HepG2 (cell line): ENCODE results near the gene TTPAL. TPM values are rescaled to one million over a fixed set of nuclear protein-coding genes. Genes with fewer than 3 reads are reported as not detected.

Experiments
- CHD2 ChIP-seq: IDR thresholded peaks from 2 replicates; pipeline ENCODE4 v1.6.1; 2011; ENCODE audit warnings: low read depth, low read length, improper control_type of control experiment
- GATA4 ChIP-seq: sonication (generic); IDR thresholded peaks from 2 replicates; pipeline ENCODE4 v1.6.1; 2016; ENCODE audit warnings: antibody characterized with exemption, low read depth, borderline replicate concordance
- GATAD2A ChIP-seq: IDR thresholded peaks from 2 replicates; pipeline ENCODE4 v1.6.1; 2016
- ISL2 ChIP-seq: sonication (generic); formaldehyde crosslinking; IDR thresholded peaks from 2 replicates; pipeline ENCODE4 v1.5.0; 2020; ENCODE audit warnings: missing genetic modification reagents
- KDM5A ChIP-seq: fragments of 200-600 bp; sonication (generic); IDR thresholded peaks from 2 replicates; pipeline ENCODE4 v1.7.0; 2018; ENCODE audit warnings: antibody characterized with exemption, mild to moderate bottlenecking, low read length, borderline replicate concordance
- KLF9 ChIP-seq: IDR thresholded peaks from 2 replicates; pipeline ENCODE4 v1.6.1; 2016; ENCODE audit warnings: low read depth
- MBD4 ChIP-seq: IDR thresholded peaks from 2 replicates; pipeline ENCODE4 v1.6.1; 2012; ENCODE audit warnings: low read length, inconsistent platforms, borderline replicate concordance
- NCOR1 ChIP-seq: fragments of 200-600 bp; sonication (generic); IDR thresholded peaks from 2 replicates; pipeline ENCODE4 v1.7.0; 2017; ENCODE audit warnings: antibody characterized with exemption, low read length, borderline replicate concordance
- NRL ChIP-seq: sonication (generic); formaldehyde crosslinking; IDR thresholded peaks from 2 replicates; pipeline ENCODE4 v1.5.0; 2020; ENCODE audit warnings: missing genetic modification reagents, mild to moderate bottlenecking, moderate library complexity, borderline replicate concordance
- RBFOX2 ChIP-seq: fragments of 200-400 bp; formaldehyde crosslinking; IDR thresholded peaks from 2 replicates; pipeline ENCODE4 v1.6.1; 2017; ENCODE audit warnings: low read depth, mild to moderate bottlenecking, low read length
- SRSF4 ChIP-seq: fragments of 200-400 bp; formaldehyde crosslinking; IDR thresholded peaks from one replicate; pipeline ENCODE4 v1.6.1; 2018; ENCODE audit warnings: mild to moderate bottlenecking, low read depth, low read length, moderate library complexity; ENCODE audit not compliant: poor library complexity, severe bottlenecking
- TRIM24 ChIP-seq: sonication (generic); formaldehyde crosslinking; IDR thresholded peaks from 2 replicates; pipeline ENCODE4 v1.8.0; 2022; ENCODE audit warnings: mild to moderate bottlenecking, missing genetic modification reagents
- USF2 ChIP-seq, 2 experiments: sonication (generic) in 1 of 2; formaldehyde crosslinking in 1 of 2; IDR thresholded peaks; 2 replicates each; pipeline versions ENCODE4 v1.5.1 to v1.6.1; 2011 to 2020; ENCODE audit warnings: borderline replicate concordance in 1 of 2, low read depth in 1 of 2, low read length in 1 of 2, mild to moderate bottlenecking in 1 of 2, missing genetic modification reagents in 1 of 2, moderate library complexity in 1 of 2
- ZFAT ChIP-seq: sonication (generic); formaldehyde crosslinking; conservative IDR thresholded peaks from 2 replicates; pipeline ENCODE4 v1.8.1; 2023; ENCODE audit warnings: missing genetic modification reagents, inconsistent platforms
- ZNF205 ChIP-seq: IDR thresholded peaks from 2 replicates; pipeline ENCODE4 v1.6.1; 2018; ENCODE audit warnings: missing biosample characterization, missing genetic modification reagents
- ZNF207 ChIP-seq: fragments of 450-650 bp; IDR thresholded peaks from 2 replicates; pipeline ENCODE4 v1.6.1; 2016; ENCODE audit warnings: antibody characterized with exemption, borderline replicate concordance
- ZNF30 ChIP-seq: sonication (generic); formaldehyde crosslinking; IDR thresholded peaks from 2 replicates; pipeline ENCODE4 v1.5.0; 2020; ENCODE audit warnings: mild to moderate bottlenecking, missing genetic modification reagents
- ZNF337 ChIP-seq: sonication (generic); formaldehyde crosslinking; IDR thresholded peaks from 2 replicates; pipeline ENCODE4 v1.5.1; 2020; ENCODE audit warnings: missing genetic modification reagents, low read depth, mild to moderate bottlenecking, borderline replicate concordance
- ZNF468 ChIP-seq: sonication (generic); formaldehyde crosslinking; IDR thresholded peaks from 2 replicates; pipeline ENCODE4 v1.8.0; 2022; ENCODE audit warnings: mild to moderate bottlenecking, moderate library complexity, missing genetic modification reagents
- ZNF496 ChIP-seq: sonication (generic); formaldehyde crosslinking; IDR thresholded peaks from 2 replicates; pipeline ENCODE4 v1.8.1; 2023; ENCODE audit warnings: mild to moderate bottlenecking, moderate library complexity, missing genetic modification reagents; ENCODE audit not compliant: insufficient replicate concordance
- ZNF746 ChIP-seq: sonication (generic); formaldehyde crosslinking; IDR thresholded peaks from 2 replicates; pipeline ENCODE4 v1.8.0; 2022; ENCODE audit warnings: mild to moderate bottlenecking, missing genetic modification reagents
- ZNF781 ChIP-seq: sonication (generic); formaldehyde crosslinking; IDR thresholded peaks from 2 replicates; pipeline ENCODE4 v1.5.1; 2020; ENCODE audit warnings: borderline replicate concordance, mild to moderate bottlenecking, missing genetic modification reagents; ENCODE audit errors: not compliant biosample characterization
- ZNF841 ChIP-seq: sonication (generic); formaldehyde crosslinking; IDR thresholded peaks from 2 replicates; pipeline ENCODE4 v1.8.1; 2023; ENCODE audit warnings: missing genetic modification reagents, borderline replicate concordance
- polyA plus RNA-seq, 8 experiments: library from polyadenylated mRNA; depleted of rRNA in 3 of 8; stranded (reverse) in 7 of 8; unstranded in 1 of 8; fragments of >200 nt; fragmentation: Illumina TruSeq in 4 of 8; extraction: Trizol in 4 of 8; gene quantifications; 2 replicates each; pipeline versions ENCODE4 v1.2.1 to v1.2.3, GENCODE V29; 2011 to 2016; ENCODE audit warnings: low read depth in 4 of 8, missing spikeins in 1 of 8, mixed read lengths in 1 of 8; ENCODE audit not compliant: insufficient read depth in 1 of 8
- total RNA-seq, 5 experiments: library from RNA; depleted of rRNA; stranded (reverse); fragments of >200 nt; fragmentation: Illumina TruSeq; extraction: Trizol; gene quantifications; 2 replicates each; pipeline ENCODE4 v1.2.3, GENCODE V29; 2016; ENCODE audit warnings: low read depth in 1 of 5
- TF ChIP-seq, protein P1 (sequence below): sonication (generic); formaldehyde crosslinking; IDR thresholded peaks from 2 replicates; pipeline ENCODE4 v1.5.0; 2020; ENCODE audit warnings: mild to moderate bottlenecking, missing genetic modification reagents
- TF ChIP-seq, protein P2 (sequence below): sonication (generic); formaldehyde crosslinking; IDR thresholded peaks from 2 replicates; pipeline ENCODE4 v1.9.0; 2022; ENCODE audit warnings: low read depth, missing genetic modification reagents

The TTPAL gene
- total and polyA plus RNA-seq, 2 of the 13 experiments (the other 11 are each of a cell fraction or from before 2014, with no cell fraction given): 4.3 to 18.8 TPM

GRCh38 chr20:44447827-44448419 is 27.8 kb upstream of the TTPAL start (continued):
- TF ChIP-seq, protein P1, sequence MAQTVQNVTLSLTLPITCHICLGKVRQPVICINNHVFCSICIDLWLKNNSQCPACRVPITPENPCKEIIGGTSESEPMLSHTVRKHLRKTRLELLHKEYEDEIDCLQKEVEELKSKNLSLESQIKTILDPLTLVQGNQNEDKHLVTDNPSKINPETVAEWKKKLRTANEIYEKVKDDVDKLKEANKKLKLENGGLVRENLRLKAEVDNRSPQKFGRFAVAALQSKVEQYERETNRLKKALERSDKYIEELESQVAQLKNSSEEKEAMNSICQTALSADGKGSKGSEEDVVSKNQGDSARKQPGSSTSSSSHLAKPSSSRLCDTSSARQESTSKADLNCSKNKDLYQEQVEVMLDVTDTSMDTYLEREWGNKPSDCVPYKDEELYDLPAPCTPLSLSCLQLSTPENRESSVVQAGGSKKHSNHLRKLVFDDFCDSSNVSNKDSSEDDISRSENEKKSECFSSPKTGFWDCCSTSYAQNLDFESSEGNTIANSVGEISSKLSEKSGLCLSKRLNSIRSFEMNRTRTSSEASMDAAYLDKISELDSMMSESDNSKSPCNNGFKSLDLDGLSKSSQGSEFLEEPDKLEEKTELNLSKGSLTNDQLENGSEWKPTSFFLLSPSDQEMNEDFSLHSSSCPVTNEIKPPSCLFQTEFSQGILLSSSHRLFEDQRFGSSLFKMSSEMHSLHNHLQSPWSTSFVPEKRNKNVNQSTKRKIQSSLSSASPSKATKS (CRISPR knock-in tag): no peak
- TF ChIP-seq KLF9 (no peak), KDM5A (no peak), NRL (CRISPR knock-in tag) (no peak), ZNF746 (no peak), GATAD2A (peak; percentile 18; the same call in 1 of the 2 replicates), ZFAT (CRISPR knock-in tag) (no peak), MBD4 (no peak), SRSF4 (no peak), ZNF841 (CRISPR knock-in tag) (no peak), ZNF468 (CRISPR knock-in tag) (no peak), TRIM24 (CRISPR knock-in tag) (no peak), ZNF496 (CRISPR knock-in tag) (no peak), RBFOX2 (no peak), ZNF207 (no peak), ZNF337 (CRISPR knock-in tag) (no peak), ZNF205 (no peak), ZNF30 (CRISPR knock-in tag) (no peak), NCOR1 (0 out of 2 replicates have a peak, but pooled peaks have one; percentile 37), ISL2 (CRISPR knock-in tag) (no peak), CHD2 (no peak), USF2 (IDR thresholded peaks at IDR 0.05; ENCODE audit: low read depth, low read length) (no peak), USF2 (CRISPR knock-in tag; IDR thresholded peaks at IDR 0.05; ENCODE audit: borderline replicate concordance) (no peak), ZNF781 (CRISPR knock-in tag) (no peak), GATA4 (0 out of 2 replicates have a peak, but pooled peaks have one; percentile 18)
- TF ChIP-seq, protein P2, sequence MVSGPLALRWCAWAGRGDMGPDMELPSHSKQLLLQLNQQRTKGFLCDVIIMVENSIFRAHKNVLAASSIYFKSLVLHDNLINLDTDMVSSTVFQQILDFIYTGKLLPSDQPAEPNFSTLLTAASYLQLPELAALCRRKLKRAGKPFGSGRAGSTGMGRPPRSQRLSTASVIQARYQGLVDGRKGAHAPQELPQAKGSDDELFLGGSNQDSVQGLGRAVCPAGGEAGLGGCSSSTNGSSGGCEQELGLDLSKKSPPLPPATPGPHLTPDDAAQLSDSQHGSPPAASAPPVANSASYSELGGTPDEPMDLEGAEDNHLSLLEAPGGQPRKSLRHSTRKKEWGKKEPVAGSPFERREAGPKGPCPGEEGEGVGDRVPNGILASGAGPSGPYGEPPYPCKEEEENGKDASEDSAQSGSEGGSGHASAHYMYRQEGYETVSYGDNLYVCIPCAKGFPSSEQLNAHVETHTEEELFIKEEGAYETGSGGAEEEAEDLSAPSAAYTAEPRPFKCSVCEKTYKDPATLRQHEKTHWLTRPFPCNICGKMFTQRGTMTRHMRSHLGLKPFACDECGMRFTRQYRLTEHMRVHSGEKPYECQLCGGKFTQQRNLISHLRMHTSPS (CRISPR knock-in tag): peak; percentile 66; the same call in 1 of the 2 replicates
